Activated CD4-positive, alpha-beta T cell treated with anti-CD3 and anti-CD28 coated beads for 36 hours (primary cell): ENCODE data around the gene SWI5. TPM values are rescaled to one million over a fixed set of nuclear protein-coding genes. Genes with fewer than 3 reads are reported as not detected.

Experiments
- ATAC-seq: fragments of 200-7000 bp; cut with Tn5 transposase; one replicate; pipeline ENCODE4 v1.10.0; 2021; ENCODE audit warnings: mild to moderate bottlenecking, moderate library complexity
- CTCF ChIA-PET: fragments of 350-600 bp; sonication (Branson Sonifier 250); formaldehyde crosslinking; loops from one replicate; lab custom pipeline; 2021; ENCODE audit warnings: antibody characterized with exemption; lab: Charles Lee
- POLR2A ChIA-PET: fragments of 350-600 bp; sonication (Branson Sonifier 250); formaldehyde crosslinking; loops from one replicate; lab custom pipeline; 2021; ENCODE audit warnings: antibody characterized with exemption, inconsistent platforms; lab: Charles Lee
- DNase-seq: peaks from one replicate; pipeline ENCODE4 v3.0.0-alpha.2; 2020
- H3K27ac Mint-ChIP-seq: one replicate; pipeline ENCODE4 v1.8.0; 2021; ENCODE audit warnings: mixed read lengths
- H3K27me3 Mint-ChIP-seq: one replicate; pipeline ENCODE4 v1.8.0; 2021; ENCODE audit warnings: mixed read lengths
- H3K36me3 Mint-ChIP-seq: one replicate; pipeline ENCODE4 v1.8.0; 2021; ENCODE audit warnings: low read depth, mixed read lengths
- H3K4me1 Mint-ChIP-seq: one replicate; pipeline ENCODE4 v1.8.0; 2021; ENCODE audit warnings: mixed read lengths
- H3K4me3 Mint-ChIP-seq: one replicate; pipeline ENCODE4 v1.8.0; 2021; ENCODE audit warnings: mild to moderate bottlenecking, moderate library complexity, mixed read lengths
- H3K9me3 Mint-ChIP-seq: one replicate; pipeline ENCODE4 v1.8.0; 2021; ENCODE audit warnings: low read depth, mixed read lengths
- intact Hi-C, 2 experiments: fragments of 100-400 bp; cut with DNase I in 1 of 2; cut with micrococcal nuclease in 1 of 2; formaldehyde crosslinking; loops; one replicate each; pipeline versions ENCODE4 v1.14.2 to v1.15.1; 2022 to 2024; cut with DNase I, micrococcal nuclease
- total RNA-seq, 2 experiments: library from RNA; stranded (reverse); gene quantifications; one replicate each; pipeline ENCODE4 v1.2.3, GENCODE V29; 2021

SWI5 gene
- total RNA-seq, 2 experiments from 2014 or later, result 13.1 to 14.1 TPM

DNA sequence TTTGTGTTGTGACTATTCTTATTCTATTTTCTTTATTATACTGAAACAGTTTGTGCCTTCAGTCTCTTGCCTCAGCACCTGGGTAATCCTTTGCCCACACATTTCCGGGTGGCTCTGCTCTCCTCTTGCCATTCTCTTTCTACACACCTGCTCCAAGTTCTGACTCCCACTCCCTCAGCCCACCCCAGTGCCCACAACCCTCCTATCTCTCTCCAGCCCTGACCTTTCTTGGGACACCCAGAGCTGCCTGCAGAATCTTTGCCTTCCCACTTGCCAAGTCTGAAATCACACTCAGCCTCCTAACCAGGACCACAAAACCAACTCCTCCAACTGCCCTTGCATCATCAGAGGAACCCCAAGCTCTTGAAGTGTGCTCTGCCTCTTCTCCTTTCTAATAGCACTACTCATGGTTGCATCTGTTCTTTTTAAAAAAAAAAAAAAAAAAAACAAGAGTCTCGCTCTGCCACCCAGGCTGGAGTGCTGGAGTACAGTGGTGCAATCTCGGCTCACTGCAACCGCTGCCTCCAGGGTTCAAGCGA is 4.1 kb downstream of the SWI5 start:
- H3K9me3 Mint-ChIP-seq, result no peaks in the 10 kb centered on the region
- H3K27me3 Mint-ChIP-seq, result no peaks in the 10 kb centered on the region
- no peak overlapping the region for H3K27ac Mint-ChIP-seq
- no peak for DNase-seq
- intact Hi-C loops, result no loop called here
- ChIA-PET POLR2A (no interaction called here), CTCF (interaction anchor here (0.6 kb wide), 1 partner anchor 147 kb away, joined by 4 read pairs; no protein-coding TSS in a partner anchor)
- no peak overlapping the region for H3K4me3 Mint-ChIP-seq
- no peaks in the 10 kb centered on the region for H3K36me3 Mint-ChIP-seq
- peaks cover 19% of the 10 kb centered on the region for H3K4me1 Mint-ChIP-seq
- no peak for ATAC-seq

GRCh38 chr9:128282500-128282899 is 6.4 kb downstream of the SWI5 start:
- ATAC-seq, result no peak
- no peaks in the 10 kb centered on the region for H3K27me3 Mint-ChIP-seq
- ChIA-PET POLR2A (no interaction called here), CTCF (interaction anchor here (0.6 to 1.0 kb wide), 2 partner anchors 13 to 46 kb away, joined by 3 to 5 read pairs; no protein-coding TSS in a partner anchor)
- peaks cover 5% of the 10 kb centered on the region for H3K4me1 Mint-ChIP-seq
- no peak for DNase-seq
- intact Hi-C loops, result no loop called here
- no peak overlapping the region for H3K4me3 Mint-ChIP-seq
- H3K27ac Mint-ChIP-seq, result no peak overlapping the region
- H3K9me3 Mint-ChIP-seq, result no peaks in the 10 kb centered on the region
- no peaks in the 10 kb centered on the region for H3K36me3 Mint-ChIP-seq

- Mint-ChIP-seq H3K4me1 (no peaks in the 10 kb centered on the region), H3K4me3 (no peak overlapping the region), H3K27ac (no peak overlapping the region), H3K9me3 (no peaks in the 10 kb centered on the region), H3K36me3 (peaks cover 4% of the 10 kb centered on the region), H3K27me3 (no peaks in the 10 kb centered on the region)
- DNase-seq (no peak), ATAC-seq (no peak)
- CTCF ChIA-PET, result interaction anchor here (0.6 to 1.1 kb wide), 2 partner anchors 15 to 127 kb away, joined by 3 read pairs; no protein-coding TSS in a partner anchor
- intact Hi-C loops, result no loop called here
- POLR2A ChIA-PET, result no interaction called here
Measured at GRCh38 chr9:128285033-128285784, 9.1 kb downstream of the SWI5 start.

GRCh38 chr9:128286440-128286839 is 10.4 kb downstream of the SWI5 start:
- Mint-ChIP-seq H3K9me3 (no peaks in the 10 kb centered on the region), H3K36me3 (peaks cover 4% of the 10 kb centered on the region), H3K27ac (no peak overlapping the region), H3K27me3 (no peaks in the 10 kb centered on the region), H3K4me3 (no peak overlapping the region), H3K4me1 (no peaks in the 10 kb centered on the region)
- ChIA-PET CTCF (interaction anchor here (1.1 kb wide), 1 partner anchor 126 kb away, joined by 3 read pairs; no protein-coding TSS in a partner anchor), POLR2A (no interaction called here)
- intact Hi-C loops, result no loop called here
- ATAC-seq (no peak), DNase-seq (no peak)

GRCh38 chr9:128288273-128289004 is 12.4 kb downstream of the SWI5 start:
- ATAC-seq, result no peak
- ChIA-PET CTCF (interaction anchor here (0.8 to 0.9 kb wide), 2 partner anchors 8 to 53 kb away, joined by 3 to 4 read pairs; no protein-coding TSS in a partner anchor), POLR2A (no interaction called here)
- H3K36me3 Mint-ChIP-seq, result peaks cover 4% of the 10 kb centered on the region
- H3K4me3 Mint-ChIP-seq, result no peak overlapping the region
- H3K9me3 Mint-ChIP-seq, result no peaks in the 10 kb centered on the region
- no peaks in the 10 kb centered on the region for H3K27me3 Mint-ChIP-seq
- no peaks in the 10 kb centered on the region for H3K4me1 Mint-ChIP-seq
- no peak for DNase-seq
- no peak overlapping the region for H3K27ac Mint-ChIP-seq
- intact Hi-C loops, result no loop called here

DNA sequence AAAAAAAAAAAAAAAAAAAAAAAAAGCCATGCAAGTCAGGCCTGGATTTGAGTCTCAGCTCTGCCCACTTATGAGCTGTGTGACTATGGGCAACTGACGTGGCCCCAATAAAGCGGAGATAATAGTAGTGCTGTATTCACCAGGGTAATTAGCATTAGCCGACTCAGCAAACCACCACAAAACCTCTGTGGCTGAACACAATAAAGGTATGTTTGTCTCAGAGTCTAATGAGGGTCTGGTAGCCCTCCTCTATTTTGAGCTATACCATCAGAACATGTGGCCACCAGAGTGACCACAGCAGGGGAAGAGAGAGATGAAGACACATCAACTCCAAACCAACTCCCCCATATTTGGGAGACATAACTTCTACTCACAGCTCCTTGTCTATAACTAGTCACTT is 15.9 kb downstream of the SWI5 start:
- DNase-seq (no peak), ATAC-seq (no peak)
- CTCF ChIA-PET, result interaction anchor here (0.6 to 2.1 kb wide), 6 partner anchors 8 to 891 kb away, joined by 3 to 6 read pairs (median 4); no protein-coding TSS in a partner anchor
- intact Hi-C loops, result loop anchor here in 1 of 2 experiments (10.0 kb wide), 1 partner anchor 303 kb away; no protein-coding TSS in a partner anchor
- POLR2A ChIA-PET, result interaction anchor here (0.6 kb wide), 2 partner anchors 44 to 867 kb away, joined by 3 to 7 read pairs; no protein-coding TSS in a partner anchor
- H3K27ac Mint-ChIP-seq, result no peak overlapping the region
- H3K4me3 Mint-ChIP-seq, result no peak overlapping the region
- H3K36me3 Mint-ChIP-seq, result peaks cover 4% of the 10 kb centered on the region
- no peaks in the 10 kb centered on the region for H3K27me3 Mint-ChIP-seq
- no peaks in the 10 kb centered on the region for H3K4me1 Mint-ChIP-seq
- H3K9me3 Mint-ChIP-seq, result no peaks in the 10 kb centered on the region

GRCh38 chr9:128293091-128293490 is 17.0 kb downstream of the SWI5 start:
- intact Hi-C loops, result loop anchor here in 1 of 2 experiments (10.0 kb wide), 1 partner anchor 302 kb away; no protein-coding TSS in a partner anchor
- Mint-ChIP-seq H3K27ac (no peak overlapping the region), H3K36me3 (peaks cover under 1% of the 10 kb centered on the region), H3K27me3 (no peaks in the 10 kb centered on the region), H3K4me3 (no peak overlapping the region), H3K9me3 (no peaks in the 10 kb centered on the region), H3K4me1 (no peaks in the 10 kb centered on the region)
- CTCF ChIA-PET, result interaction anchor here (2.1 kb wide), 1 partner anchor 48 kb away, joined by 6 read pairs; no protein-coding TSS in a partner anchor
- POLR2A ChIA-PET, result interaction anchor here (0.6 kb wide), 1 partner anchor 48 kb away, joined by 3 read pairs; no protein-coding TSS in a partner anchor
- ATAC-seq, result no peak
- no peak for DNase-seq

DNA sequence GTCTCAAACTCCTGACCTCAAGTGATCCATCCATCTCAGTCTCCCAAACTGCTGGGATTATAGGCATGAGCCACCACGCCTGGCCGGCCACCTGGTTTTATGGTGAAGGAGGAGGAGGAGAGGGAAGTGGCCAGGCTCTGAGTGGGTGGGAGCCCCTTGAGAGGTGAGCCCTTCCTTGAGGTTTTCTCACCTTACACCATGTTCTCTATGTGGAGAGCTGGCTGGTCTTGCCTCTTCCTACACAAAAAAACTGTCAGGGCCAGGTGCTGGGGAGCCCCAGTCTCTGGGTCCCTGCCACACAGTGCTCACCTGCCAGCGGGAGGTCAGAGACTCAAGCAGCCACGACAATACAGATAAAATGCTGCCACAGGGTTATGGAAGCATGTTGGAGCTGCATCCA is 18.1 kb downstream of the SWI5 start:
- POLR2A ChIA-PET, result no interaction called here
- Mint-ChIP-seq H3K4me3 (no peak overlapping the region), H3K36me3 (no peaks in the 10 kb centered on the region), H3K9me3 (no peaks in the 10 kb centered on the region), H3K27ac (no peak overlapping the region), H3K27me3 (no peaks in the 10 kb centered on the region), H3K4me1 (no peaks in the 10 kb centered on the region)
- ATAC-seq (no peak), DNase-seq (no peak)
- intact Hi-C loops, result loop anchor here in 1 of 2 experiments (10.0 kb wide), 1 partner anchor 301 kb away; no protein-coding TSS in a partner anchor
- CTCF ChIA-PET, result interaction anchor here (0.6 to 1.2 kb wide), 3 partner anchors 16 to 96 kb away, joined by 3 to 6 read pairs (median 3); no protein-coding TSS in a partner anchor

DNA sequence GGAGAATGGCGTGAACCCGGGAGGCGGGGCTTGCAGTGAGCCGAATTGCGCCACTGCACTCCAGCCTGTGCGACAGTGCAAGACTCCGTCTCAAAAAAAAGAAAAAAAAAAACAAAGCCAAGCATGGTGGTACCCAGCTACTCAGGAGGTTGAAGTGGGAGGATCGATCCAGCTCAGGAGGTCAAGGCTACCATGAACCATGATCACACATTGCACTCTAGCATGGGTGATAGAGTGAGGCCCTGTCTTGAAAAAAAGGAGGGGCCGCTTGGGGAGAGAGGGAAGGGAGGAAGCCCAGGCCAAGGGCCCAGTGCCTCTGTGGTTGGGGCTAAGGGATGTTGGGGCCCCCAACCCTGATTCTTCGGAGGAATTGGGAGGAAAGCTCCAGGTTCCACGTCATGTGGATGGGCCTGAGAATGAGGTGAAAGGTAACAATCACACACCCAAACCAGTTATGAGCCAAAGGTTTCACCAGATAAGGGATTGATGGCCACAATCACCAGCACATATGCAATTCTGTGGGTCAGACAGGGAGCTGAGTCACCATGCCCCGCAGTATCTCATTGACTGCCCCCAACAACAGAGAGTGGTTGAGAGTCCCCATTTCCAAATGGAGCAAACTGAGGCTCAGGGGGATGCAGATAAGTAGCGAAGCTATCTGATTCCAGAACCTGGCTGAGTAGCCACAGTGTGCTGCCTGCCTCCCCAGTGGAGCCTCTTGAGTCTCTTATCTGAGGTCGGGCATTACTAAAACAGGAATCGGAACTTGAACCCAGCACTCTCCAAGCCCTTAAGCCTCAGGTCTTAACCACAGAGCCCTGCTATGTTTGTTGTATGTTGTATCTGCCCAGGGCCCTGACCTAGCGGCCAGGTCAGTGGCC is 20.5 kb downstream of the SWI5 start:
- CTCF ChIA-PET, result interaction anchor here (1.4 to 2.1 kb wide), 5 partner anchors 7 to 118 kb away, joined by 3 to 5 read pairs (median 4); no protein-coding TSS in a partner anchor
- H3K27me3 Mint-ChIP-seq, result no peaks in the 10 kb centered on the region
- POLR2A ChIA-PET, result no interaction called here
- H3K4me3 Mint-ChIP-seq, result no peak overlapping the region
- ATAC-seq (no peak), DNase-seq (no peak)
- H3K9me3 Mint-ChIP-seq, result no peaks in the 10 kb centered on the region
- no peaks in the 10 kb centered on the region for H3K4me1 Mint-ChIP-seq
- intact Hi-C loops, result loop anchor here (5.0 to 10.0 kb wide), 2 partner anchors 46 to 298 kb away; partner anchors contain the start of gene SLC27A4 (in 1 of the 2)
- no peaks in the 10 kb centered on the region for H3K36me3 Mint-ChIP-seq
- H3K27ac Mint-ChIP-seq, result no peak overlapping the region

DNA sequence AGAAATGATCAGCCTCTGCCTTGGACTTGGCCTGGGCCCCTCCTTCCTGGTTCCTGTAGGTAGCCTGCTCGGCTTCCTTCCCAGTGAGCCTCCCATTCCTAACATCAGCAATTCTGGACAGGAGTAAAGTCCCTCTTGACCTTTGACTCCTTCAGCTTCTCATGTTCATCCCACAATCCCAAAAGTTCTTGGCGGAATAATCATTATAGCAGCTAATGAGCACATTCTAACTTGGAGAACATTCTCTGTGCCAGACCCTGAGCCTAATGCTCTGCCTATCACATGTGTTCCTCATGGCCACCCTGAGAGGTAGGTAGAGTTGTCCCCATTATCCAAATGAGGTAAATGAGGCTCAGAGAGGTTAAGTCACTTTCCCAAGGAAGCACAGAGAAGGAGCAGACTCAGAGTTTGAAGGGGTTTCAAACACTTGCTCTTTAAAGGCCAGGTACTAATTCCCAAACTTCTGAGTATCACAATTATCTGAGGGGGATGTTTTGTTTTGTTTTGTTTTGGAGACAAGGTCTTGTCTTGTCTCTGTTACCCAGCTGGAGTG is 21.2 kb downstream of the SWI5 start:
- Mint-ChIP-seq H3K4me3 (no peak overlapping the region), H3K36me3 (no peaks in the 10 kb centered on the region), H3K4me1 (no peaks in the 10 kb centered on the region), H3K27ac (no peak overlapping the region), H3K27me3 (no peaks in the 10 kb centered on the region), H3K9me3 (no peaks in the 10 kb centered on the region)
- intact Hi-C loops, result loop anchor here (5.0 to 10.0 kb wide), 2 partner anchors 45 to 298 kb away; partner anchors contain the start of gene SLC27A4 (in 1 of the 2)
- CTCF ChIA-PET, result interaction anchor here (1.4 to 2.1 kb wide), 3 partner anchors 9 to 117 kb away, joined by 4 read pairs; no protein-coding TSS in a partner anchor
- DNase-seq, result no peak
- POLR2A ChIA-PET, result no interaction called here
- no peak for ATAC-seq
